BJ (cell line): Measurements from ENCODE around the gene ADA. TPM values are rescaled to one million over a fixed set of nuclear protein-coding genes. Genes with fewer than 3 reads are reported as not detected.

Source experiments
- CTCF ChIA-PET: fragments of 350-600 bp; formaldehyde crosslinking; extraction: SDS; loops from one replicate; lab custom pipeline; 2021; ENCODE audit warnings: antibody characterized with exemption, inconsistent platforms; lab: Yijun Ruan, JAX
- POLR2A ChIA-PET: fragments of 300-600 bp; sonication (Branson Sonifier 250); formaldehyde crosslinking; extraction: SDS; loops from one replicate; lab custom pipeline; 2021; ENCODE audit warnings: antibody characterized with exemption; lab: Charles Lee
- DNase-seq: peaks from one replicate; pipeline ENCODE4 v3.0.0-alpha.2; 2011; ENCODE audit warnings: low read depth
- H3K27me3 ChIP-seq: 2 replicates; pipeline ENCODE4 v1.6.0; 2011; ENCODE audit warnings: low read length; ENCODE audit not compliant: control insufficient read depth, insufficient read depth
- H3K36me3 ChIP-seq: 2 replicates; pipeline ENCODE4 v1.5.1; 2011; ENCODE audit warnings: low read length; ENCODE audit not compliant: control insufficient read depth, insufficient read depth
- H3K4me3 ChIP-seq: 2 replicates; pipeline ENCODE4 v1.5.1; 2011; ENCODE audit warnings: low read depth, mild to moderate bottlenecking, control low read depth, low read length
- CTCF ChIP-seq: IDR thresholded peaks from 2 replicates; pipeline ENCODE4 v1.5.1; 2011; ENCODE audit warnings: low read depth, mild to moderate bottlenecking, control low read depth, inconsistent platforms, low read length, moderate library complexity; ENCODE audit not compliant: insufficient read depth
- polyA plus RNA-seq: library from polyadenylated mRNA; depleted of rRNA; stranded (reverse); fragments of >200 nt; gene quantifications from 2 replicates; pipeline ENCODE4 v1.2.3, GENCODE V29; 2011

The ADA gene
- polyA plus RNA-seq, 1 experiment = 24.7 TPM

GRCh38 chr20:44576297-44576696, 75.2 kb downstream of the ADA start:
- 0 out of 2 replicates have a peak, but pooled peaks have one; percentile 35 for TF ChIP-seq CTCF
- POLR2A ChIA-PET = no interaction called here
- CTCF ChIA-PET = interaction anchor here (0.7 to 2.8 kb wide), 4 partner anchors 9 to 75 kb away, joined by 3 to 19 read pairs (median 4); no protein-coding TSS in a partner anchor
- no peak for DNase-seq
- no peak overlapping the region for H3K4me3 ChIP-seq
- H3K27me3 ChIP-seq = no peaks in the 10 kb centered on the region
- no peaks in the 10 kb centered on the region for H3K36me3 ChIP-seq

- Histone ChIP-seq H3K4me3 (no peak overlapping the region), H3K27me3 (no peaks in the 10 kb centered on the region), H3K36me3 (no peaks in the 10 kb centered on the region)
- ChIA-PET POLR2A (no interaction called here), CTCF (interaction anchor here (0.6 to 1.7 kb wide), 4 partner anchors 12 to 30 kb away, joined by 3 to 4 read pairs (median 3); no protein-coding TSS in a partner anchor)
- DNase-seq = no peak
- TF ChIP-seq CTCF = no peak
Measured at GRCh38 chr20:44574372-44574771, 77.1 kb downstream of the ADA start.

- ChIA-PET CTCF (interaction anchor here (0.6 to 1.5 kb wide), 6 partner anchors 12 to 356 kb away, joined by 3 to 5 read pairs (median 4); no protein-coding TSS in a partner anchor), POLR2A (no interaction called here)
- H3K4me3 ChIP-seq = no peak overlapping the region
- no peak for DNase-seq
- H3K36me3 ChIP-seq = no peaks in the 10 kb centered on the region
- no peaks in the 10 kb centered on the region for H3K27me3 ChIP-seq
- TF ChIP-seq CTCF = no peak
Measured at GRCh38 chr20:44573501-44573869, 78.0 kb downstream of the ADA start.

- ChIA-PET POLR2A (no interaction called here), CTCF (interaction anchor here (0.6 to 1.5 kb wide), 6 partner anchors 12 to 356 kb away, joined by 3 to 5 read pairs (median 4); no protein-coding TSS in a partner anchor)
- Histone ChIP-seq H3K36me3 (no peaks in the 10 kb centered on the region; the same call in 1 of the 2 replicates), H3K4me3 (no peak overlapping the region), H3K27me3 (no peaks in the 10 kb centered on the region)
- TF ChIP-seq CTCF = no peak
- peak; percentile 90 for DNase-seq
Measured at GRCh38 chr20:44572551-44573500, 78.7 kb downstream of the ADA start.

GRCh38 chr20:44571362-44571988, 80.0 kb downstream of the ADA start:
- no peak overlapping the region for H3K4me3 ChIP-seq
- TF ChIP-seq CTCF = no peak
- POLR2A ChIA-PET = no interaction called here
- CTCF ChIA-PET = interaction anchor here (0.9 to 1.2 kb wide), 3 partner anchors 11 to 50 kb away, joined by 3 to 4 read pairs (median 3); partner anchors contain the start of gene SERINC3
- H3K27me3 ChIP-seq = no peaks in the 10 kb centered on the region
- DNase-seq = no peak
- H3K36me3 ChIP-seq = no peaks in the 10 kb centered on the region; the same call in 1 of the 2 replicates
